BJ (cell line): ENCODE measurements around the gene TTC27. TPM values are rescaled to one million over a fixed set of nuclear protein-coding genes. Genes with fewer than 3 reads are reported as not detected.

Source experiments
- CTCF ChIA-PET: fragments of 350-600 bp; formaldehyde crosslinking; extraction: SDS; loops from one replicate; lab custom pipeline; 2021; ENCODE audit warnings: antibody characterized with exemption, inconsistent platforms; lab: Yijun Ruan, JAX
- POLR2A ChIA-PET: fragments of 300-600 bp; sonication (Branson Sonifier 250); formaldehyde crosslinking; extraction: SDS; loops from one replicate; lab custom pipeline; 2021; ENCODE audit warnings: antibody characterized with exemption; lab: Charles Lee
- DNase-seq: peaks from one replicate; pipeline ENCODE4 v3.0.0-alpha.2; 2011; ENCODE audit warnings: low read depth
- H3K27me3 ChIP-seq: 2 replicates; pipeline ENCODE4 v1.6.0; 2011; ENCODE audit warnings: low read length; ENCODE audit not compliant: control insufficient read depth, insufficient read depth
- H3K36me3 ChIP-seq: 2 replicates; pipeline ENCODE4 v1.5.1; 2011; ENCODE audit warnings: low read length; ENCODE audit not compliant: control insufficient read depth, insufficient read depth
- H3K4me3 ChIP-seq: 2 replicates; pipeline ENCODE4 v1.5.1; 2011; ENCODE audit warnings: low read depth, mild to moderate bottlenecking, control low read depth, low read length
- polyA plus RNA-seq: library from polyadenylated mRNA; depleted of rRNA; stranded (reverse); fragments of >200 nt; gene quantifications from 2 replicates; pipeline ENCODE4 v1.2.3, GENCODE V29; 2011
- TF ChIP-seq, protein P1 (sequence below): IDR thresholded peaks from 2 replicates; pipeline ENCODE4 v1.5.1; 2011; ENCODE audit warnings: low read depth, mild to moderate bottlenecking, control low read depth, inconsistent platforms, low read length, moderate library complexity; ENCODE audit not compliant: insufficient read depth

The TTC27 gene
- polyA plus RNA-seq, 1 experiment = 10.4 TPM

DNA sequence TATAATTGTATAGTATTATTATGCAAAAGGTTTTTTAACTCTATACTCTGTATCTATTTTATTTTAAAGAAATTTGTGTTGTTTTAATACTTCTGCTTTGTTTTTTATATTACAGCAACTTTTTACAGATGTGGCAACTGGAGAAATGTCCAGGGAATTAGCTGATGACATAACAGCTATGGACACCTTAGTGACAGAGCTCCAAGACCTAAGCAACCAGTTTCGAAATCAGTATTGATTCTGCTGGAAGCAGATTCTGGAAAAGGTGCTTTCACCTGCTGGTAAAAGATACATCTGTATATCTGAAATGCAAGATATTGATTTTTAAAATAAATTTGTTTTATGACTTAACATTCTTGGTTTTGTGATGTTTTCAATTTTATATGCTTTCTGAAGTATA, 192.9 kb downstream of the TTC27 start:
- H3K27me3 ChIP-seq = no peaks in the 10 kb centered on the region
- POLR2A ChIA-PET = no interaction called here
- no peak overlapping the region for H3K4me3 ChIP-seq
- CTCF ChIA-PET = interaction anchor here (0.9 kb wide), 1 partner anchor 11 kb away, joined by 3 read pairs; no protein-coding TSS in a partner anchor
- H3K36me3 ChIP-seq = no peaks in the 10 kb centered on the region
- no peak for DNase-seq
- TF ChIP-seq, protein P1, sequence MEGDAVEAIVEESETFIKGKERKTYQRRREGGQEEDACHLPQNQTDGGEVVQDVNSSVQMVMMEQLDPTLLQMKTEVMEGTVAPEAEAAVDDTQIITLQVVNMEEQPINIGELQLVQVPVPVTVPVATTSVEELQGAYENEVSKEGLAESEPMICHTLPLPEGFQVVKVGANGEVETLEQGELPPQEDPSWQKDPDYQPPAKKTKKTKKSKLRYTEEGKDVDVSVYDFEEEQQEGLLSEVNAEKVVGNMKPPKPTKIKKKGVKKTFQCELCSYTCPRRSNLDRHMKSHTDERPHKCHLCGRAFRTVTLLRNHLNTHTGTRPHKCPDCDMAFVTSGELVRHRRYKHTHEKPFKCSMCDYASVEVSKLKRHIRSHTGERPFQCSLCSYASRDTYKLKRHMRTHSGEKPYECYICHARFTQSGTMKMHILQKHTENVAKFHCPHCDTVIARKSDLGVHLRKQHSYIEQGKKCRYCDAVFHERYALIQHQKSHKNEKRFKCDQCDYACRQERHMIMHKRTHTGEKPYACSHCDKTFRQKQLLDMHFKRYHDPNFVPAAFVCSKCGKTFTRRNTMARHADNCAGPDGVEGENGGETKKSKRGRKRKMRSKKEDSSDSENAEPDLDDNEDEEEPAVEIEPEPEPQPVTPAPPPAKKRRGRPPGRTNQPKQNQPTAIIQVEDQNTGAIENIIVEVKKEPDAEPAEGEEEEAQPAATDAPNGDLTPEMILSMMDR = no peak

DNA sequence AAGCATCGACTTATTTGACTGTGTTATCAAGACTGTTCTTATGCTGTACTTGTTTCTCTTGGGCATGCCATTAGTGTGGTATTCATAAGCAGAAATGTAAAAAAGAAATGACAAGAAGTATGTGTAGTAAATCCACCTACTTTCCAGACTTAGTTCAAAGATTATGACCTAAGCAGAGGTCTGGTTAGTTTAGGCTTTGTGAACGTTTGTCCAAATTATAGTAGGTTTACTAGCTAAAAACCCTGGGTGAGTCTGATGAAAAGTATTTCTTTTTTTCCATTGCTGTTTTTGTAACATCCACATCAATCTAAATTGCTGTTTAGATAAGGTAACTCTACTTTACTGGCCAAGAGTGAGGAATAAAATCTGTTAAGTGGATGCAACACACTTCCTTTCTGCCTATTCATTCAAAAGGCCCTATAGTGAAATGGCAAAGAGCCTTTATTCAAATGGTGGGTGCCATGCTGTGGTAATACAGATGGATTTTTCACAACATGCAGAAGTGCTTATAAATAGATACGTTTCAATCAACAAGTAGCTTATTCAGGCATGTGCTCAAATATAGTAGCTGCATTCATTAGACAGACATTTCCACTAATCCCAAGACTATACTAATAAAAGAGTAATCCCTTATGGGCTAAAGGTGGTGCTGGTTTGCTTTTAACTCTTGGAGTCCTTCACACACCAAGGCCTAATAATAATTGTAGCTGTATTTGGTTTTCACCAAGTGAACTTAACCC, 196.4 kb downstream of the TTC27 start:
- no peak for DNase-seq
- Histone ChIP-seq H3K4me3 (no peak overlapping the region), H3K36me3 (no peaks in the 10 kb centered on the region), H3K27me3 (no peaks in the 10 kb centered on the region)
- POLR2A ChIA-PET = no interaction called here
- TF ChIP-seq, protein P1 = no peak
- CTCF ChIA-PET = interaction anchor here (0.6 to 1.4 kb wide), 5 partner anchors 10 to 124 kb away, joined by 3 to 6 read pairs (median 3); no protein-coding TSS in a partner anchor

DNA sequence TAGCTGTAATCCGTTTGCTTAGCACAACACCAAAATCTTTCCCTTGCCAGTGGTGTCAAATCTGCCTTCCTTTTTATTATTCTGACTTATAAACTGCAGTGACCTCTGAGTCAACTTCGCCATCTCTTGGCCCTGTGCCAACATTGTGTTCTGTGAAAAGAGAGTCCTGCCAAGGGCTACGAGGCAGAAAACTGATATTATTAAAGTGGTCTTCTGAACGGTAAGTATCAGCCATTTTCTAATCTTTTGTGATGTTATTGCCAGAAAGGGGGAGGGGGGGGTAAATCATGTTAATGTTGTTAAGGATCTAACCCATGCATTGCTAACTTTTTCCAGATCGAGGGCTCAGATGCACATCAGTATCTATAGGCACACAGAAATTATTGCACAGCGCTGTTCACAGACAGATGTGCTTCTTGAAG, 197.5 kb downstream of the TTC27 start:
- H3K4me3 ChIP-seq = no peak overlapping the region
- ChIA-PET CTCF (interaction anchor here (1.0 kb wide), 1 partner anchor 52 kb away, joined by 3 read pairs; no protein-coding TSS in a partner anchor), POLR2A (no interaction called here)
- H3K36me3 ChIP-seq = no peaks in the 10 kb centered on the region
- H3K27me3 ChIP-seq = no peaks in the 10 kb centered on the region
- TF ChIP-seq, protein P1 = no peak
- DNase-seq = no peak

DNA sequence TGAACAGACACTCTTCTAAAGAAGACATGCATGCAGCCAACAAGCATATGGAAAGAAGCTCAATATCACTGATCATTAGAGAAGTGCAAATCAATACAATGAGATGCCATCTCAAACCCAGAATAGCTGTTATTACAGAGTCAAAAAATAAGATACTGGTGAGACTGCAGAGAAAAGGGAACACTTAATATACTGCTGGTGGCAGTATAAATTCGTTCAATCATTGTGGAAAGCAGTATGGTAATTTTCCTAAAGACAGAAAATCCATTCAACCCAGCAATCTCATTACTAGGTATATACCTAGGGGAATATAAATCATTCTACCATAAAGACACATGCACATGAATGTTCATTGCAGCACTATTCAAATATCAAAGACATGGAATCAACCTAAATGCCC, 202.3 kb downstream of the TTC27 start:
- ChIA-PET POLR2A (no interaction called here), CTCF (no interaction called here)
- DNase-seq = no peak
- TF ChIP-seq, protein P1 = no peak
- H3K4me3 ChIP-seq = no peak overlapping the region
- no peaks in the 10 kb centered on the region for H3K27me3 ChIP-seq
- H3K36me3 ChIP-seq = no peaks in the 10 kb centered on the region

DNA sequence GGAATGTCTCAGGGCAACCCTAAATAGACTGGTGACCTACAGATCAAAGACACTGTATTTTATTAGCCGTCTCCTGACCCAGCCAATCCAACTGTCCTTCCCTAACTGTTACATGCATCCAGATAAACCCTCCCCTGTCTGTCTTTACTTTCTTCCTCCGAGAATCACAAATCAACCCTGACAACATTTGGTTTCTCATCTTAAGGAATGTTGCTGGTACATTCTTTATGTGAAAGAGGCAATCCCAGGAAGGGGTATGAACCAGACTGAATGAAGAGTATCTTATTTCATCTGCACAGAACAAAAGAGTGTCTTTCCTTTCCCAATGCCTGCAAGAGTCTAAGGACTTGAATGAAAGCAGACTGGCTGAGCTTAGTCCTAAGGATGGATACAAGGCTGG, 205.0 kb downstream of the TTC27 start:
- CTCF ChIA-PET = no interaction called here
- POLR2A ChIA-PET = interaction anchor here (0.6 kb wide), 1 partner anchor 95 kb away, joined by 3 read pairs; no protein-coding TSS in a partner anchor
- DNase-seq = peak; percentile 8
- H3K4me3 ChIP-seq = no peak overlapping the region
- TF ChIP-seq, protein P1 = no peak
- no peaks in the 10 kb centered on the region for H3K36me3 ChIP-seq
- no peaks in the 10 kb centered on the region for H3K27me3 ChIP-seq
